ENCODE measurements around the gene ATM.

The ATM gene

GRCh38 chr11:108398439-108398838 lies 175.6 kb downstream of the ATM start:
- H3K4me2 ChIP-seq (ENCODE audit: low read length) = no peak overlapping the region
- no peak for TF ChIP-seq EZH2phosphoT487 (IDR thresholded peaks at IDR 0.05; ENCODE audit: borderline replicate concordance, low read length)
- TF ChIP-seq CTCF (IDR thresholded peaks at IDR 0.05; ENCODE audit: low read depth, low read length, poor library complexity, severe bottlenecking) = no peak
- no peaks in the 10 kb centered on the region for H3K4me1 ChIP-seq (ENCODE audit: control insufficient read depth, low read length)

GRCh38 chr11:108402241-108402640 lies 179.4 kb downstream of the ATM start:
- Histone ChIP-seq H3K4me2 (ENCODE audit: low read length) (no peak overlapping the region), H3K9me2 (replicated peaks; ENCODE audit: control insufficient read depth, low read length) (no peaks in the 10 kb centered on the region), H4K20me1 (ENCODE audit: control insufficient read depth, insufficient read depth, low read depth, low read length) (no peaks in the 10 kb centered on the region), H3K4me1 (ENCODE audit: control insufficient read depth, low read length) (no peaks in the 10 kb centered on the region), H3K4me3 (ENCODE audit: low read length) (no peak overlapping the region), H3K27me3 (ENCODE audit: control insufficient read depth, low read length) (no peaks in the 10 kb centered on the region), H3F3A (ENCODE audit: control insufficient read depth, insufficient read depth) (no peaks in the 10 kb centered on the region), H3K79me2 (ENCODE audit: control insufficient read depth, low read length) (no peaks in the 10 kb centered on the region), H3K9me3 (ENCODE audit: control insufficient read depth, insufficient read depth, low read length) (no peaks in the 10 kb centered on the region), H3K27ac (ENCODE audit: low read depth, low read length) (no peak overlapping the region), H3K36me3 (ENCODE audit: control insufficient read depth, low read length) (no peaks in the 10 kb centered on the region)
- TF ChIP-seq EZH2phosphoT487 (IDR thresholded peaks at IDR 0.05; ENCODE audit: borderline replicate concordance, low read length) (no peak), CTCF (IDR thresholded peaks at IDR 0.05; ENCODE audit: low read depth, low read length, poor library complexity, severe bottlenecking) (no peak)

More at GRCh38 chr11:108398439-108398838, 175.6 kb downstream of the ATM start:
- Histone ChIP-seq H3K9me3 (ENCODE audit: control insufficient read depth, insufficient read depth, low read length) (no peaks in the 10 kb centered on the region), H3K27ac (ENCODE audit: low read depth, low read length) (no peak overlapping the region), H3K36me3 (ENCODE audit: control insufficient read depth, low read length) (no peaks in the 10 kb centered on the region), H3K4me3 (ENCODE audit: low read length) (no peak overlapping the region), H4K20me1 (ENCODE audit: control insufficient read depth, insufficient read depth, low read depth, low read length) (no peaks in the 10 kb centered on the region), H3F3A (ENCODE audit: control insufficient read depth, insufficient read depth) (no peaks in the 10 kb centered on the region), H3K79me2 (ENCODE audit: control insufficient read depth, low read length) (no peaks in the 10 kb centered on the region), H3K27me3 (ENCODE audit: control insufficient read depth, low read length) (no peaks in the 10 kb centered on the region), H3K9me2 (replicated peaks; ENCODE audit: control insufficient read depth, low read length) (no peaks in the 10 kb centered on the region)

- Histone ChIP-seq H3K36me3 (ENCODE audit: control insufficient read depth, low read length) (no peaks in the 10 kb centered on the region), H3K4me2 (ENCODE audit: low read length) (no peak overlapping the region), H3K4me3 (ENCODE audit: low read length) (no peak overlapping the region), H3K9me2 (replicated peaks; ENCODE audit: control insufficient read depth, low read length) (no peaks in the 10 kb centered on the region), H4K20me1 (ENCODE audit: control insufficient read depth, insufficient read depth, low read depth, low read length) (no peaks in the 10 kb centered on the region), H3K27me3 (ENCODE audit: control insufficient read depth, low read length) (no peaks in the 10 kb centered on the region), H3K4me1 (ENCODE audit: control insufficient read depth, low read length) (no peaks in the 10 kb centered on the region), H3K9me3 (ENCODE audit: control insufficient read depth, insufficient read depth, low read length) (no peaks in the 10 kb centered on the region), H3F3A (ENCODE audit: control insufficient read depth, insufficient read depth) (no peaks in the 10 kb centered on the region), H3K27ac (ENCODE audit: low read depth, low read length) (no peak overlapping the region), H3K79me2 (ENCODE audit: control insufficient read depth, low read length) (no peaks in the 10 kb centered on the region)
- TF ChIP-seq EZH2phosphoT487 (IDR thresholded peaks at IDR 0.05; ENCODE audit: borderline replicate concordance, low read length) = no peak
- no peak for TF ChIP-seq CTCF (IDR thresholded peaks at IDR 0.05; ENCODE audit: low read depth, low read length, poor library complexity, severe bottlenecking)
Observed at GRCh38 chr11:108403052-108403451, 180.2 kb downstream of the ATM start.

- H3F3A ChIP-seq (ENCODE audit: control insufficient read depth, insufficient read depth) = no peaks in the 10 kb centered on the region
- H3K4me2 ChIP-seq (ENCODE audit: low read length) = no peak overlapping the region
- H3K9me2 ChIP-seq (replicated peaks; ENCODE audit: control insufficient read depth, low read length) = no peaks in the 10 kb centered on the region
- H3K4me3 ChIP-seq (ENCODE audit: low read length) = no peak overlapping the region
- TF ChIP-seq CTCF (IDR thresholded peaks at IDR 0.05; ENCODE audit: low read depth, low read length, poor library complexity, severe bottlenecking) (no peak), EZH2phosphoT487 (IDR thresholded peaks at IDR 0.05; ENCODE audit: borderline replicate concordance, low read length) (no peak)
- H4K20me1 ChIP-seq (ENCODE audit: control insufficient read depth, insufficient read depth, low read depth, low read length) = no peaks in the 10 kb centered on the region
- H3K4me1 ChIP-seq (ENCODE audit: control insufficient read depth, low read length) = no peaks in the 10 kb centered on the region
- no peaks in the 10 kb centered on the region for H3K36me3 ChIP-seq (ENCODE audit: control insufficient read depth, low read length)
- H3K27ac ChIP-seq (ENCODE audit: low read depth, low read length) = no peak overlapping the region
- H3K27me3 ChIP-seq (ENCODE audit: control insufficient read depth, low read length) = no peaks in the 10 kb centered on the region
- H3K79me2 ChIP-seq (ENCODE audit: control insufficient read depth, low read length) = no peaks in the 10 kb centered on the region
- H3K9me3 ChIP-seq (ENCODE audit: control insufficient read depth, insufficient read depth, low read length) = no peaks in the 10 kb centered on the region
Observed at GRCh38 chr11:108405706-108406105, 182.8 kb downstream of the ATM start.

All from DOHH2 (cell line).